Body of pancreas (tissue), 4 donors: Measurements from ENCODE around the gene ST7L.

Experiments
- POLR2A ChIP-seq, 3 donors: fragments of 450-650 bp; IDR thresholded peaks; one replicate each; pipeline ENCODE4 v1.6.1; 2016; ENCODE audit warnings: antibody characterized with exemption in 3 of 3, mild to moderate bottlenecking in 2 of 3
- TF ChIP-seq, protein P1 (sequence below), 7 experiments: fragments of 450-650 bp in 4 of 7; fragments of 200-600 bp in 3 of 7; sonication (generic) in 3 of 7; IDR thresholded peaks; one replicate each; pipeline ENCODE4 v1.5.1; 2016 to 2019; ENCODE audit warnings: antibody characterized with exemption in 7 of 7

- TF ChIP-seq, protein P1, sequence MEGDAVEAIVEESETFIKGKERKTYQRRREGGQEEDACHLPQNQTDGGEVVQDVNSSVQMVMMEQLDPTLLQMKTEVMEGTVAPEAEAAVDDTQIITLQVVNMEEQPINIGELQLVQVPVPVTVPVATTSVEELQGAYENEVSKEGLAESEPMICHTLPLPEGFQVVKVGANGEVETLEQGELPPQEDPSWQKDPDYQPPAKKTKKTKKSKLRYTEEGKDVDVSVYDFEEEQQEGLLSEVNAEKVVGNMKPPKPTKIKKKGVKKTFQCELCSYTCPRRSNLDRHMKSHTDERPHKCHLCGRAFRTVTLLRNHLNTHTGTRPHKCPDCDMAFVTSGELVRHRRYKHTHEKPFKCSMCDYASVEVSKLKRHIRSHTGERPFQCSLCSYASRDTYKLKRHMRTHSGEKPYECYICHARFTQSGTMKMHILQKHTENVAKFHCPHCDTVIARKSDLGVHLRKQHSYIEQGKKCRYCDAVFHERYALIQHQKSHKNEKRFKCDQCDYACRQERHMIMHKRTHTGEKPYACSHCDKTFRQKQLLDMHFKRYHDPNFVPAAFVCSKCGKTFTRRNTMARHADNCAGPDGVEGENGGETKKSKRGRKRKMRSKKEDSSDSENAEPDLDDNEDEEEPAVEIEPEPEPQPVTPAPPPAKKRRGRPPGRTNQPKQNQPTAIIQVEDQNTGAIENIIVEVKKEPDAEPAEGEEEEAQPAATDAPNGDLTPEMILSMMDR (IDR thresholded peaks at IDR 0.05) = no peak
- no peak for TF ChIP-seq POLR2A (IDR thresholded peaks at IDR 0.05)
Measured at GRCh38 chr1:112528076-112528475, 90.9 kb downstream of the ST7L start.
